Measurements from ENCODE around the gene ZNF302.

DNA sequence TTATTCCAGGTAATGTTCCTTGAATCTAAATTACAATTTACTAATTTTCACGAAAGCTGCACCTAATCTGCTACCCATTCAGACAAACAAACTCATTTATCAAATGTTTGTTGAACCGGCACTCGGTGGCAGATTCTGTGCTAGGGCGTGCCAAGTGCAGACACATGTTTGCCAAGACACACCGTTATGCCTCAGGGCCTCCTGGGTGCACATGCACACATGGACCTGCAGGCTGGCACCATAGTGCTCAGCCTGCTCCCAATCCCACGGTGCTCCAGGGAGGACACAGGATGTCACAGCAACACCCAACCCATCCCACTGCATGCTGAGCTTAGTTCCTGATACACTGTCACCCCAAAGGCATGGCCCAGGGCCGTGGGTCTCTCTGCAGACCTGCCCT is 8.2 kb upstream of the ZNF302 start:
- TF ChIP-seq ZNF274 (IDR thresholded peaks at IDR 0.05; ENCODE audit: low read depth, low read length) (no peak), YY1 (IDR thresholded peaks at IDR 0.05; ENCODE audit: insufficient read depth, insufficient read length) (no peak), SUZ12 (IDR thresholded peaks at IDR 0.05; ENCODE audit: extremely low read depth, insufficient read depth, insufficient read length) (no peak)

Data from NT2/D1 (cell line).